Measurements from ENCODE around the gene LRCH3. TPM values are rescaled to one million over a fixed set of nuclear protein-coding genes. Genes with fewer than 3 reads are reported as not detected.
"Not testable (repeated sequence)": the region's sequence is repeated elsewhere in the genome, so short reads cannot be mapped to it uniquely, and the experiment has no call there.

Gene LRCH3
- total RNA-seq, 1 donor from 2014 or later: 42.1 TPM

GRCh38 chr3:197912741-197913476 is 121.9 kb downstream of the LRCH3 start:
- H3K9me3 Mint-ChIP-seq (ENCODE audit: unreplicated experiment): peaks cover 4% of the 10 kb centered on the region
- Histone ChIP-seq H2AFZ (ENCODE audit: low read depth, low read length) (peak overlapping the region; percentile 32), H3K27ac (ENCODE audit: low read depth, low read length) (no peak overlapping the region)

GRCh38 chr3:197913641-197914380 is 122.8 kb downstream of the LRCH3 start:
- no peak overlapping the region for H2AFZ ChIP-seq (ENCODE audit: low read depth, low read length)
- no peak overlapping the region for H3K27ac Mint-ChIP-seq (ENCODE audit: unreplicated experiment)

More at GRCh38 chr3:197912741-197913476, 121.9 kb downstream of the LRCH3 start:
- Histone ChIP-seq H3K9ac (ENCODE audit: low read length) (peak overlapping the region; percentile 63), H3K79me2 (ENCODE audit: insufficient read depth, low read length) (no peaks in the 10 kb centered on the region), H3K9me3 (ENCODE audit: insufficient read depth, low read depth, low read length) (no peaks in the 10 kb centered on the region), H3K4me1 (ENCODE audit: insufficient read depth, low read length) (no peaks in the 10 kb centered on the region), H3K4me2 (ENCODE audit: low read length) (peak overlapping the region; percentile 44), H3K4me3 (ENCODE audit: insufficient read depth, low read depth, low read length) (peak overlapping the region; percentile 46), H3K36me3 (ENCODE audit: insufficient read depth, low read length) (no peaks in the 10 kb centered on the region), H3K27me3 (ENCODE audit: insufficient read depth, low read length) (no peaks in the 10 kb centered on the region), H4K20me1 (ENCODE audit: insufficient read depth, low read length) (no peaks in the 10 kb centered on the region)
- H3K4me1 Mint-ChIP-seq (ENCODE audit: low read depth, unreplicated experiment): no peaks in the 10 kb centered on the region
- FAIRE-seq (no peak), DNase-seq (ENCODE audit: low read depth) (no peak)
- no peaks in the 10 kb centered on the region for H3K27me3 Mint-ChIP-seq (ENCODE audit: low read depth, unreplicated experiment)
- H3K27ac Mint-ChIP-seq (ENCODE audit: unreplicated experiment): no peak overlapping the region
- TF ChIP-seq CTCF (IDR thresholded peaks at IDR 0.05; ENCODE audit: insufficient read depth, low read depth, low read length): no peak
- TF ChIP-seq EZH2 (IDR thresholded peaks at IDR 0.05; ENCODE audit: insufficient read depth, low read length): no peak
- peaks cover 3% of the 10 kb centered on the region for H3K36me3 Mint-ChIP-seq (ENCODE audit: low read depth, unreplicated experiment)
- H3K4me3 Mint-ChIP-seq (ENCODE audit: unreplicated experiment): no peak overlapping the region

GRCh38 chr3:197921429-197922275 is 130.6 kb downstream of the LRCH3 start:
- not testable (repeated sequence) for H2AFZ ChIP-seq (ENCODE audit: low read depth, low read length); H3K27me3 ChIP-seq (ENCODE audit: insufficient read depth, low read length); H3K4me3 Mint-ChIP-seq (ENCODE audit: unreplicated experiment); H3K36me3 ChIP-seq (ENCODE audit: insufficient read depth, low read length); H4K20me1 ChIP-seq (ENCODE audit: insufficient read depth, low read length); H3K4me2 ChIP-seq (ENCODE audit: low read length); H3K4me1 Mint-ChIP-seq (ENCODE audit: low read depth, unreplicated experiment); DNase-seq (ENCODE audit: low read depth); H3K9me3 ChIP-seq (ENCODE audit: insufficient read depth, low read depth, low read length); H3K9ac ChIP-seq (ENCODE audit: low read length); H3K4me1 ChIP-seq (ENCODE audit: insufficient read depth, low read length); H3K79me2 ChIP-seq (ENCODE audit: insufficient read depth, low read length); H3K4me3 ChIP-seq (ENCODE audit: insufficient read depth, low read depth, low read length); H3K27ac ChIP-seq (ENCODE audit: low read depth, low read length); H3K27ac Mint-ChIP-seq (ENCODE audit: unreplicated experiment); FAIRE-seq; H3K9me3 Mint-ChIP-seq (ENCODE audit: unreplicated experiment); H3K27me3 Mint-ChIP-seq (ENCODE audit: low read depth, unreplicated experiment)
- H3K36me3 Mint-ChIP-seq (ENCODE audit: low read depth, unreplicated experiment): peaks cover 12% of the 10 kb centered on the region

More at GRCh38 chr3:197913641-197914380, 122.8 kb downstream of the LRCH3 start:
- H3K27ac ChIP-seq (ENCODE audit: low read depth, low read length): no peak overlapping the region
- DNase-seq (ENCODE audit: low read depth): no peak
- no peaks in the 10 kb centered on the region for H4K20me1 ChIP-seq (ENCODE audit: insufficient read depth, low read length)
- H3K36me3 Mint-ChIP-seq (ENCODE audit: low read depth, unreplicated experiment): peaks cover 3% of the 10 kb centered on the region
- no peak for FAIRE-seq
- H3K4me3 ChIP-seq (ENCODE audit: insufficient read depth, low read depth, low read length): no peak overlapping the region
- TF ChIP-seq CTCF (IDR thresholded peaks at IDR 0.05; ENCODE audit: insufficient read depth, low read depth, low read length) (no peak), EZH2 (IDR thresholded peaks at IDR 0.05; ENCODE audit: insufficient read depth, low read length) (no peak)
- no peaks in the 10 kb centered on the region for H3K4me1 Mint-ChIP-seq (ENCODE audit: low read depth, unreplicated experiment)
- H3K9ac ChIP-seq (ENCODE audit: low read length): no peak overlapping the region
- no peaks in the 10 kb centered on the region for H3K36me3 ChIP-seq (ENCODE audit: insufficient read depth, low read length)
- H3K4me1 ChIP-seq (ENCODE audit: insufficient read depth, low read length): no peaks in the 10 kb centered on the region
- H3K27me3 ChIP-seq (ENCODE audit: insufficient read depth, low read length): no peaks in the 10 kb centered on the region
- H3K4me2 ChIP-seq (ENCODE audit: low read length): no peak overlapping the region
- H3K9me3 Mint-ChIP-seq (ENCODE audit: unreplicated experiment): peaks cover 4% of the 10 kb centered on the region
- no peaks in the 10 kb centered on the region for H3K9me3 ChIP-seq (ENCODE audit: insufficient read depth, low read depth, low read length)
- H3K4me3 Mint-ChIP-seq (ENCODE audit: unreplicated experiment): no peak overlapping the region
- no peaks in the 10 kb centered on the region for H3K79me2 ChIP-seq (ENCODE audit: insufficient read depth, low read length)
- H3K27me3 Mint-ChIP-seq (ENCODE audit: low read depth, unreplicated experiment): no peaks in the 10 kb centered on the region
